CD4-positive, alpha-beta T cell treated with Interferon alpha-2 for 1 hour (primary cell): ENCODE results near the gene TOM1L2.
A peak's percentile ranks its signal among the peaks of the same experiment; 100 is the strongest.
"Not testable (repeated sequence)": the region's sequence is repeated elsewhere in the genome, so short reads cannot be mapped to it uniquely, and the experiment has no call there.

Experiments used
- DNase-seq, 2 donors: peaks; one replicate each; pipeline ENCODE4 v3.0.0-alpha.2; 2020 to 2022

Gene TOM1L2

GRCh38 chr17:17942846-17943245 is 29.4 kb downstream of the TOM1L2 start:
- DNase-seq, result no peak

GRCh38 chr17:17941015-17941414 is 31.2 kb downstream of the TOM1L2 start:
- DNase-seq, result no peak

DNA sequence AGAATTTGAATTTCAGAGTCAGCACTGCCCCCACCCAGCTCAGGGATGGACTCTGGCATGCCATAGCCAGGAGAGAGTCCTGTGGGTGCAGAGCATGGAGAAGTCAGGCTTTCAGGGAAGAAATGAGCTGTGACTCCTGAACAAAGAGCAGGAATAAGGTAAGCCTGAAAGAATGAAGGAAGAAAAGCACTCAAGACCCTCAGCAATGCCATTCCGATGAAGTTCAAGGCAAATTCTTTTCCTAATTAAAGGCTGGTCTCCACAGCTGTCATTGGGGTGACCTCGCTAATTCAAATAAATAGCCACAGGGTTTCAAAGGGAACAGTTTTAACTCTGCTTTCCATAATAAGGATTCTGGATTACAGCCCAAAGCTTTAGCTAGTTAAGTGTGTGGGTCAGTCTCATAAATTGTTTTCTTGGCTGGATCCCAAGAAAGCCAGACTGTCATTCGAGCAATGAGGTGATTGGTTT is 31.7 kb downstream of the TOM1L2 start:
- no peak for DNase-seq

- DNase-seq, result not testable (repeated sequence)
Measured at GRCh38 chr17:17939941-17940340, 32.3 kb downstream of the TOM1L2 start.

GRCh38 chr17:17938388-17939107 is 33.7 kb downstream of the TOM1L2 start:
- no peak for DNase-seq

- DNase-seq, result no peak
Measured at GRCh38 chr17:17937958-17938357, 34.2 kb downstream of the TOM1L2 start.

- no peak for DNase-seq
Measured at GRCh38 chr17:17937201-17937853, 34.9 kb downstream of the TOM1L2 start.

DNA sequence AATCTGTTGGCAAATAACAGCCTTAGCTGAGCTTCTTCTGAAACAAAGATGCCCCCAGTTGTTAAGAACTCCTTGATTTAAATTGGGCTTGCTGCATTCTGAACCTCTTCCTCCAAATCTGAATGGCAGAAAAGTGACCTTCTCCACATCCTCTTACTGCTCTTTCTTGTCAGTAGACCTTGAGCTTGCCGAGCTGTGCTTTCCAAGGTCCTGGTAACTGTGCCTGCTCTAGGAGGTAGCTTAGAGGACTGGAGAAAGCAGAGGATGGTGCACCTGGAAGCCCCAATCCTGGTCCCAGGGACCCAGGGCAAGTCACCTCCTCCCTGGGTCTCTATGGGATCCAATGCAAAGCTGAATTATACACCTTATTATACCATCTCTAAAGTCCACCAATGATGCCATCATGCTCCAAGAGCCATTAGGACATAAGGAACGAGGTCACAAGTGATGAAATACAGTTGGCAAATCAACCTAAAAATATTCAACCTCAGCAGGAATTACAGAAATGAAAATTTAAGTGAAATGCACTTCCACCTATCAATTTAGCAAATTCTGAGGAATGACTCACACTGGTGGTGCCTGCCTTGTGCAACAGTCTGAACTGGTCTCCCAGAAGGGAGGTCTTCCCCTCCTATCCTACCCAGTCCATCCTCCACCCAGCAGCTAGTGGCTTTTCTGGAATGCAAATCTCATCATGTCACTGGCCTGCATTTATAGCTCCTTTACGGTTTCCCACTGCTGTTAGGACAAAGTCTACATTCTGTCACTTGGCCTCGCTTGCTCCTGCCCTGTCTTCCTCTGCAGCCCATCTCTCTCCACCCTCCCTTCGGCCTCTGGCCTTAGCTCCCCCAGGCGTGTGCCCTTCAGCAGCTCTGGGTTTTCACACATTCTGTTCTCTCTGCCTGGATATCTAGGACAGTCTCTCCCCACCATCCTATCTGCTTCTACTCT is 36.6 kb downstream of the TOM1L2 start:
- DNase-seq, result peak in 1 of 2 donors; percentile 37

DNA sequence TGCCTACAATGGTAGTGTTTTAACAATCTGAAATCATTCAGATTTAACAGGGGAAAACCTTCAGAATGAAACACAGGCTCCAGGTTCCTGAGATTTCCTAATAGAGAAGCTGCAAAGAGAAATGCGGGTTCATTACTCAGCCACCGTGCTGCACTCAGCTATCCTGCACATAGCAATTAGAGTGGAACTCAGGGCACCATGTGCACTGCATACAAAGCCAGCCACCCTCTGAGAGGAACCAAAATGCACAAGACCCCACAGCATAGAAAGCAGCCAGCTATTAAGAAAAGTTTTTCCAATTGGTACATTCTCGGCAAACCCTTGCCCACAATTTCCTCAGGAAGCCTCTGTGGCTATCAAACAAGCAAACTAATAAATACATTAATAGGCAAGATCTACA is 37.4 kb downstream of the TOM1L2 start:
- DNase-seq, result no peak

GRCh38 chr17:17934214-17934613 is 38.0 kb downstream of the TOM1L2 start:
- DNase-seq, result no peak

GRCh38 chr17:17933775-17934174 is 38.4 kb downstream of the TOM1L2 start:
- no peak for DNase-seq

DNA sequence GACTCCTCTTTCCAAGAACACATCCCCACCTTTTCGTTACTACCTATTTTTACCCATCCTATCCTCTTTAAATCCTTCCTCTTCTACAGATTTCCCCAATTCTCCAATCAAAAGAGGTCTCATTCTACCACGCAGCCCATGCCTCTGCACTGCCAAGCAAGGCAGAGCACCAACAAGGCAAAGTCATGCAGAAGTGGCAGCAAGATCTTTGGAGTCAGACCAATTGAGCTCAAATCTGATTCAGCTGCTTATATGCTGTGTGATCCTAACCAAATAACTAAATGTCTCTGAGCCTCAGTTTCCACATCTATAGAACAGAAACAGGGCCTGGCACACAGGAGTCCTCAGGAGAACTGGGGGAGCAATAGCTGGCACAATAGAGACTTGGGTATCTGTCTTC is 41.0 kb downstream of the TOM1L2 start:
- no peak for DNase-seq

GRCh38 chr17:17930674-17931073 is 41.5 kb downstream of the TOM1L2 start:
- no peak for DNase-seq

DNA sequence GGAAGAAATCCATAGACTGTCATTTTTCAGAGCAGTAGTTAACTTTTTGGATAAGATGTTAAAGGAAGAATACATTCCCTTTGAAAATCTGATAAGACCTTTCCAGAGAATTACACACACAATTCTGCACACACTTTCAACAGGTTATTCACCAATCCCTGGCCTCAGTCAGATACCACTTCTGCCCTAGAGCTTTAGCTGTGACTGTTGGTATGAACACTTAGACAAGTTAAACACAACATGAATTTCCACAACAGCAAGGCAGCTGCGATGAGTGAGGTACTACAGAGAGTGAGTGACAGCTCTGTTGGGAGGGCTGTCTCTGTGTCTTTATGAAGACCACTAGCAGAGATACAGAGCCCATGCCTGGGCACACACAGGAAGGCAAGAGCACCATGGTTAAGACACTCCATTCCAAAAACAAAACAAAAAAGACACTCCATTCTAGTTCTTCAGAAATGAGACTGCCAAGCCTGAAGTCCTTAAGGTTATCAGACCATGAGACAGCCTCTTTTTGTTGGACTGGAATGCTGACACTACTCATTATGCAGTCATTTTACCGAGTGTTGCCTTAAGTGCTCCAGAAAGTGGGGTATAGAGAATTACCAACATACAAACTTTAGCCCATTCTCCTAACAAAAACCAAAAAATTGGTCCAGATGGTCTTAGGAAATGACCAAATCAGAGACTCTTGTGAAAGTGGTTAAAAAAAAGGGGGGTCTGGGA is 42.4 kb downstream of the TOM1L2 start:
- no peak for DNase-seq

GRCh38 chr17:17928398-17929287 is 43.6 kb downstream of the TOM1L2 start:
- no peak for DNase-seq

- DNase-seq, result no peak
Measured at GRCh38 chr17:17926840-17927449, 45.3 kb downstream of the TOM1L2 start.

- DNase-seq, result no peak
Measured at GRCh38 chr17:17926036-17926435, 46.2 kb downstream of the TOM1L2 start.

DNA sequence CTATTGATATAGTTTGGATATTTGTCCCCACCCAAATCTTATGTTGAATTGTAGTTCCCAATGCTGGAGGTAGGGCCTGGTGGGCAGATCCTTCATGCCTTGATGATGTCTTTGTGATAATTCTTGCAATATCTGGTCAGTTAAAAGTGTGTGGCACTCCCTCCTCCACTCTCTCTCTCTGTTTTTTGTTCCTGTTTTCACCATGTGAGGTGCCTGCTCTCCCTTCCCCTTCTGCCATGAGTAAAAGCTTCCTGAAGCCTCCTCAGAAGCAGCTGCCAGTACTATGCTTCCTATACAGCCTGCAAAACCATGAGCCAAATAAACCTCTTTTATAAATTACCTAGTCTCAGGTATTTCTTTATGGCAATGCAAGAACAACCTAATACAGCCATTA is 47.3 kb downstream of the TOM1L2 start:
- DNase-seq, result no peak

- DNase-seq, result no peak
Measured at GRCh38 chr17:17924131-17924856, 47.9 kb downstream of the TOM1L2 start.

DNA sequence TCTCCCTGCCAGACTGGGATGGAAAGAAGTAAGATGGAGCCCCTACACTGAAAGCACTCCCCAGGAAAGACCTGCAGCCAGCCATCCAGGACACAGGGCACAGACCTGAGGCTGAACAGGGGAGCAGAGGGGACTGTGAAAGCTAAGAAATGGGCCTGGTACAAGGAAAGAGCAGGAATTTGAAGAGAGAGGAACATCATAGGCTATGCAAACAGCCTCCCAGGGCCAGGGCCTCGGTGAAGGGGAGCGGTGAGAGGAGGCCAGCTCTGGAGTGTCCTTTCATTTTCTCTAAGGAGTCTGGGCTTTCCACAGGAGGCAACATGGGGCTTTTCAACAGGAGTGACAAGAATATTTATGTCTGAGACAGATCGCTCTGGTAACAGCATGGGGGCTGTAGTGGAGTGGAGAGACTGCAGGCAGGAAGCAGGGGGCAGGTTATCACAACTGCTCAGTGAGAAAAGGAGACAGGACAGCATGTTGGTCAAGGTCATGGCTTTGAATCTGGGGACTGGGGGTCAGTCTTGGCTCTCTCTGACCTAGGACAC is 50.1 kb downstream of the TOM1L2 start:
- no peak for DNase-seq
